Ovary (tissue), 3 donors: ENCODE measurements around the gene CRACDL.

Experiments
- CTCF ChIP-seq, 3 donors: fragments of 450-650 bp in 2 of 3; fragments of 200-600 bp in 1 of 3; IDR thresholded peaks; one replicate each; pipeline versions ENCODE4 v1.5.1 to v1.8.0; 2016 to 2022; ENCODE audit warnings: antibody characterized with exemption in 3 of 3, mild to moderate bottlenecking in 1 of 3
- EP300 ChIP-seq: sonication (generic); formaldehyde crosslinking; IDR thresholded peaks from one replicate; pipeline ENCODE4 v1.6.1; 2017; ENCODE audit warnings: antibody characterized with exemption
- POLR2A ChIP-seq: fragments of 450-650 bp; IDR thresholded peaks from one replicate; pipeline ENCODE4 v1.6.1; 2017; ENCODE audit warnings: antibody characterized with exemption, mild to moderate bottlenecking, moderate library complexity
- donor health status: DM: no; HTN: no; CAD: no.

GRCh38 chr2:98924038-98924830 is 11.8 kb downstream of the CRACDL start:
- TF ChIP-seq EP300: no peak
- no peak for TF ChIP-seq POLR2A
- TF ChIP-seq CTCF (IDR thresholded peaks at IDR 0.05): no peak
